Cerebellar nuclear complex (tissue), 1 donor: ENCODE measurements around the gene FBXO41.

Experiments
- DNase-seq, 2 experiments: peaks; one replicate each; lab custom pipeline; 2025; lab: John Stamatoyannopoulos, UW

Gene FBXO41, protein sequence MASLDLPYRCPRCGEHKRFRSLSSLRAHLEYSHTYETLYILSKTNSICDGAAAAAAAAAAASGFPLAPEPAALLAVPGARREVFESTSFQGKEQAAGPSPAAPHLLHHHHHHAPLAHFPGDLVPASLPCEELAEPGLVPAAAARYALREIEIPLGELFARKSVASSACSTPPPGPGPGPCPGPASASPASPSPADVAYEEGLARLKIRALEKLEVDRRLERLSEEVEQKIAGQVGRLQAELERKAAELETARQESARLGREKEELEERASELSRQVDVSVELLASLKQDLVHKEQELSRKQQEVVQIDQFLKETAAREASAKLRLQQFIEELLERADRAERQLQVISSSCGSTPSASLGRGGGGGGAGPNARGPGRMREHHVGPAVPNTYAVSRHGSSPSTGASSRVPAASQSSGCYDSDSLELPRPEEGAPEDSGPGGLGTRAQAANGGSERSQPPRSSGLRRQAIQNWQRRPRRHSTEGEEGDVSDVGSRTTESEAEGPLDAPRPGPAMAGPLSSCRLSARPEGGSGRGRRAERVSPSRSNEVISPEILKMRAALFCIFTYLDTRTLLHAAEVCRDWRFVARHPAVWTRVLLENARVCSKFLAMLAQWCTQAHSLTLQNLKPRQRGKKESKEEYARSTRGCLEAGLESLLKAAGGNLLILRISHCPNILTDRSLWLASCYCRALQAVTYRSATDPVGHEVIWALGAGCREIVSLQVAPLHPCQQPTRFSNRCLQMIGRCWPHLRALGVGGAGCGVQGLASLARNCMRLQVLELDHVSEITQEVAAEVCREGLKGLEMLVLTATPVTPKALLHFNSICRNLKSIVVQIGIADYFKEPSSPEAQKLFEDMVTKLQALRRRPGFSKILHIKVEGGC

DNA sequence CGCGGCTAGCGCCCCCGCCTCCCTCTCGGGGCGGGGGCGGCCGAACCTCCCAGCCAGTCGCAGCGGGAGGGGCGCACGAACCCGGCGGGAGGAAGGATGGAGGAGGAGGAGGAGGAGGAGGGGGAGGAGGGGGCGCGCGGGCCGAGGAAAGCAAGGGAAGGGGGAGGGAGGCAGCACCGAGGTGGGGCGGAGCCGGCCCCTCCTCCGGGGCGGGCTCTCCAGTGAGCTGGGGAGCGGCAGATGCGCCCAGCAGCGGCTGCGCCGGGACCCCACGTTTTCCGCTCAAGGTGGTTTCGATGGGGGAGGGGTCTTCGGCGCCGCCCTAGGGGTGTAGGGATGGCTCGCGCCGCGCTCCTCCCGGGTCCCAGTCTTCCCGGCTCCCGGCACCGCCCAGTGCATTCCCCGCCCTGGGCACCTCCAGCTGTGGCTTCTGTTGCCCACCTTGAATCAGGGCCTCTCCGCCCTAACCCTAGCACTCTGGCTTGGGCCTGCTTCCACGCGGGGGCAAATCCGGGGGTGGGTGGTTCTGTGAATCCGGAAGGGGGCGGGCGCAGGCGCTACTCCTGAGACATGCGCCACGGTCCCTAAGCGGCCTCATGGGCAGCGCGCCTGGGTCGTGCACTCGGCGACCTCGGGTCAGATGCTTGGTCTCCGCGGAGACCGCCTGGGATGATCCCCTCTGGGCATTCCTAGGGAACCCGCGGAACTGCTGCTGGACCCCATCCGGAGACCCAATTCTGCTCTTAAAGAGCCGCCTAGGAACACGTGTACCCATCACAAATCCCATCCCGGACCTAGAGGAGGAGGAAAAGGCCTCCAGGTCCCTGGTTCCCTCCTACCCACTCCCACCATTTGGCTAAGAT, at the start of gene FBXO41:
Gene FBXO41, minus strand, starts transcription at position 183 of the 863 bp plus-strand sequence. CDS start 14,848 bp downstream, outside the sequence.
- DNase-seq, result no peak

DNA sequence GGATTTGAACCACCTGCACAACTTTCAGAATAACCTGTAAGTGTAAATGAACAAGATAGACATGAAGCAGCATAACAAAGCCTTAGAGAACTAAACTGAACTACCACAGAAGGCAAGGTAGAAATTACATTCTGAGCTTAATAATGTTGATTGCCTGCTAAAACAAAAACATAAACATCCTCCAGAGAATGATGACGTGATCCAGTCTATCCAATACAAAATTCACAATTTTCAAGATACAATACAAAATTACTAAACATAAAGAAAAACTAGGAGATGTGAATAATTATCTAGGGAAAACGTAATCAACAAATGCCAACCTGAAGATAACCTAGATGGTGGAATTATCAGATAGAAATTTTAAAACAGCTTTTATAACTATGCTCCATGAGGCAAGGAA, 49.8 kb upstream of the FBXO41 start:
- no peak for DNase-seq

DNA sequence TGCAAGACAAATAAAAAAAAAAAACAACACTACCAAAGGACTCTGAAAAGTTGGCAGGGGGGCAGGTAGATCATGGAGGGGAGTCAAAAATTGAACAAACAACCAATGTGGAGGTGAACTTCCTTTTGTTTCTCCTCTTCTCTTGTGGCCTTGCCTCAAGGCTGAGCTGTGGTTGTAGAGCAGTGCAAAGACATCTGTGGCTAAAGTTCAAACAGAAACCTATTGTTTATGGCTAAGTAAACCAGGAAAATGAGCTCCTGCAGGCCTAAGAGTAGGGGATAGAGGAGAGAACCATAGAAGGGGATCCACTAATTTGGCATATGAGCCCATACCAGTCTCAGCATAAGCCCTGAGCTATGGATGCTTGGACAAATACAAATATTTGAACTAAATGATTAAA, 49.3 kb upstream of the FBXO41 start:
- DNase-seq, result no peak

DNA sequence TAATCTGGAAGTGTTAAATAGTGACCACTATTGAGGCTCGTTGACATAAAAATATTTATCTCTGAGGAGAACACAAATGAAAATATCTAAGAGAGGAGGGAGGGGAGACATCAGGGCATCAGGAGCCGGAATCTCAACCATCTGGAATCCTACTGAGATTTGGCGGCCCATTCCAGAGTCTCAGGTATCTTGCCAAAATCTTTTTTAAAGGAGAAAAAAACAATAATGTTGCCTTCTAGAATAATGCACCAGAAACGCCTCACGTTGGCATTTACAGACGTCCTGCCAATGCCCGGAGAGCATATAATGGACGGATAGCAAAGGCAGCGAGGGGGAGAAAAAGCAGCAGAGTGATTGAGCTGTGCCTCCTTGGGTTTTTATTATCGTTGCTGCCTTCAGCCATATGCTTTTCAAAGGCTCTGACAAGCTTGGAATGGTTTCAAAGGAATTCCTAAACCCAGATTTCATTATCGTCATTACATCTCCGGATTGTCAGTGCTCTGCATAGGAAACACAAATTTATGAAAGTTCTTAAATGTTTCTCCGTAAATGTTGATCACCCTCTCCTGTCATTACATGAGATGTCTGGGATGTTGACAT, 39.9 kb upstream of the FBXO41 start:
- DNase-seq, result peak; percentile 21 to 79

DNA sequence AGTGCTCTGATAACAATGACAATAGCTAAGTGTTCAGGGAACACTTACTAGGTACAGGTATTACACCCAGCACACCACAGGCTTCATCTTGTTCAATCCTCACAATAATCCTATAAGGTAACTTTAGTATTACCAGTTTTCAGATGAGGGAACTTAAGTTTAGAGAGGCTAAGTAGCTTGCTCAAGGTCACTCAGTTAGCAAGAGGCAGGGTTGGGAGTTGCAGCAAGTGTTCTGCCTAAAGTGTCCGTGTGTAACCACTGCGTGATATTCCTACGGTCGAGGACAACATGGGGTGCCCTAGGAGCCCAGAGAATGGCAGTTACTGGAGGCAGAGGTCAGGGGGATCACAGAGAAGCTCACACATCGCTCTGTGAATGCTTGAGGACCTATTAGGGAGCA, 39.3 kb upstream of the FBXO41 start:
- no peak for DNase-seq

DNA sequence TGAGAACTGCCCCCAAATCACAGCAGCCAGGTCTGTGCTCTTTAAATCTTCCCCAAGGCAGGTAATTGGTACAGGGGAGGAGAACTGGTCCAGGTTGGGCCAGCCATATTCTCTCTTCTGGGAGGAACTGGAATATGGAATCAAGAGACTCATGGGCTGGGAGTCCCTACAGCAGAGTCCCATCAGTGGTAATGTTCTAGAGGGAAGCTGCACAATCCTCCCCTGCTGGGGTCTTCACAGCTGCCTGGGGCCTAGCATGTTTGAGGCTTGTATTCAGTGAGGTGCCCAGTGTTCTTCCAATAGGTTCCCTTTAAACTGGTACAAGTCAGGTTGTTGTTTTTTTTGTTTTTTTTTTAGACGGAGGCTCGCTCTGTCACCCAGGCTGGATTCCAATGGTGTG, 30.2 kb upstream of the FBXO41 start:
- DNase-seq, result no peak

DNA sequence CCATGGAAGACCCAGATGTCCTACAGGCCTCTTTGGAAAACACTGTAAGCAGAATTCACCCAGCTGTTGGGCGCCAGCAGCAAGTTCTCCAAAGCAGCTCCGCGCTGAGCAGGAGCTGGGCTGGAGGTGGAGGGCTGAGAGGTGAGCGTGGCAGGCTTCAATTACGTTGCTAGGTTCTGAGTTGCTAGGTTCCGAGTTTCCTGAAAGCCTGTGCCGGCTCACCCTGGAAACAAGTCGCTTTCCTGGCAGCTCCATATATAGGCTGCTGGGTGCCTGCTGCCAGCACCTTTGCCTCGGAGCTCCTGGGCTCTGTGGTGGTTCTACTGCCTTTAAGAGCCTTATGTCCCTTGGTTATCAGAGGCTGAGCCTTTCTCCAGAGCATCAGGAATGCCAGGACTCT, 23.4 kb upstream of the FBXO41 start:
- DNase-seq, result no peak

DNA sequence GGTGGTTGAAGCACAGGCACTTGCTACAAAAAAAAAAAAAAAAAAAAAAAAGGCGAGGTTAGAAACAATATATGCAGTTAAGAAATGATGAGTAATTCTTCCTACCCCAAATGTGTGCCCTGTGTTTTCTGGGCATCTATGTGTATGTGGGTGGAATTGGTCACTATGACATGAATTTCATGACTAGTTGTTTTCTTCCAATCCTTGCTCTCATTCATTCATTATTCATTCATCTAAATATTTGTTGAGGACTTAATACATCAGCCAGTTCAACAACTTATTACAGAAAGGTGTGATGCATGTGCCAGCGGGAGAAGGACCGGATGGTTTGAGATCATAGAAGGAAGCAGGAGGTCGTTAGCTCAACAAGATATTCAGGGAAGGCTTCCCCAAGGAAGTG, 17.4 kb upstream of the FBXO41 start:
- no peak for DNase-seq

DNA sequence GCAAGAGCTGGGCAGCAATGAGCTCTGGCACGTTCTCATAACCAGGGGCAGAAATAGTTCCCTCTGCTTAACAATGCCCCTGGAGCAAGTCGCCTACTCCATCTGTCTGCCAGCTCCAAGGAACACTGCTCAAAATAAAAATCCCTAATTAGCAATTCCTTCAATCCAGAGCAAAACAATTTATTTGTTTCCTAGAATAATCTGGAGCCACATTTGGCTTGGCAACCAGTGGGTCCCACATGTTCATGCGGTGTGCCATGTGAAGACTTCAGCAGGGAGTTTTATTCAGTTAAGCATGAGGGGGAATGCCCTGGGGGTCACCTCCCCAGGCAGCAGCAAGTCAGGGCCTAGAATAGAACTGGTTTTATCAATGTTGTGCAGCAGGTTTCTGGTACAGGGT, 16.6 kb upstream of the FBXO41 start:
- no peak for DNase-seq

DNA sequence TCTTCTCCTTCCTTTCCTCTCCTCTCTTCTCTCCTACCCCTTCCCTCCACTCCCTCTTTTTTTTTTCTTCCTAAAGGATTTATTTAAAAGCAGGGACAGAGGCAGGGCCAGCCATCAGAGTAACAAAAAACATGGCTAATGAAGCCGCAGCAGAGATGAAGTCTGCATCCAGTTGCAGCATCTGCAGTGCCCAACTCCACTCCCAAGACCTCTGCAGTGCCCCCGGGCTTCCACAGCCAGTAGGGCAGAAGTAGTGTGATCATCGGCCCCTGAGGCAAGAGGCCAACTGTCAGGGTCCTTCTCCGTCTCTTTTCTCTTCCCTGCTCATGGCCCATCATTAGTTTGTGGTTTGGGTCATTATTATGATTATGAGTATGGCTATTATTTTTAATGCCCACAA, 13.3 kb upstream of the FBXO41 start:
- no peak for DNase-seq

DNA sequence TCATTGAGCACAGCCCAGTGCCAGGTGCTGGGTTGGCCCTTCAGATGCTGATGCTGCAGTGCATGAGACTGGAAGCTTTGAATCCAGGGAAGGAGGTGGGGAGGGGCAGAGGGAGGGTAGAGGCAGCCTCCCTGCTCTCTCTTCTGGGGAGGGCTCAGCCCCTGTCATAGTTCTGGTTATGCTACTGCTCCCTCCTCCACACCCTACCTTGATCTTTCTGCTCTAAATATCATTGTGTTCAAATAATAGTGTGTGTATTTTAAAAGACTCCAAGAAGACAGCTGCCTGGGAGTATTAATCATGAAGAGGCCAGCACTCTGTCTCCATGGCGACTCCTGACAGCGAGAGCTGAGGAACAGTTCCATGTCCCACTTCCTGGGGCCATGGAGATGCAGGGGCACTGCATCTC, 12.9 kb upstream of the FBXO41 start:
- peak in 1 of 2 experiments; percentile 17 for DNase-seq

DNA sequence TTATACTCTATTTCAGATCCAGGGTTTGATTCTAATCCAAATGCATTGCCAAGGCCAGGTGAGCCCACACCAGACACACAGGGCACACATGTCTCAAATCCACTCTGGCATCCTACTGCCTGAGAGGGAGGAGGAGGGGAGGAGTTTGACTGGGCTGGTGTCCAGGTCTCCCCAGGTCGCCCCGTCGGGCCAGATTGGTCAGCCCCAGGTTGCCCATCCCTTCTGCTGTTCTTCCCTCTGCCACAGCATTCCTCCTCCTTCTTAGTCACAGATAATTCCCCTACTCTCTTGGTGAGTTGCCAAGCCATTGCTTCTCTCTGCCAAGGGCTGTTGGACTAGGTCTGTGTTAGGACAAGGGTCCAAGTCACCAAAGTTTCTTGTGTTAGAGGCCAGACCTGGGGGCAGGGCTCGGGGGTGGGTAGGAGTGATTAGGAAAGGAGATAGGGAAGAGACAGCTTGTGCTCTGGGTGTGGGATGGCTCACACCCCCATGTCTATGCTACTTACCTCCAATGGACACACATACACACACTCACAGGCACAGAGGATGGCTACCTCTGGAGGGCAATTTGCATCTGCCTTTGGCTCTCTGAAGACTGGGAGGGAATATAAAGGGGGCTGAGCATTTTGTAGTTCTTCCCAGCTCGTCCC, 11.6 kb upstream of the FBXO41 start:
- peak; percentile 93 to 97 for DNase-seq

DNA sequence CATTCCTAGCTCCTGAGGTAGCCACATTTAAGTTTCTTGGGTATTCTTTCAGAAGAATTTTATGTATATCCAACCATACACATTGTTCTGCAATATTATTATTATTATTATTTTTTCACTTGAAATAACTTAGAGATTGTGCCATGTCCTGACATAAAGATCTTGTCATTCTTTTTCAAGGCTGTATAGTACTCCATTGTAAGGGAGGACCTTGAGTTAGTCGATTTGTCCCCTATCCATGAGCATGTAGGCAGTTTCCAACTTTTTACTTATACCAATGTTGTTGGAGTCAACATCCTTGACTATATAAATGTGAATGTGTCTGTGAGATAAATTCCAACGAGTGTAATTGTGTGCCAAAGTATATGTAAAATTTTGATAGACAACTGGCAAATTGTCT, 10.0 kb upstream of the FBXO41 start:
- no peak for DNase-seq

DNA sequence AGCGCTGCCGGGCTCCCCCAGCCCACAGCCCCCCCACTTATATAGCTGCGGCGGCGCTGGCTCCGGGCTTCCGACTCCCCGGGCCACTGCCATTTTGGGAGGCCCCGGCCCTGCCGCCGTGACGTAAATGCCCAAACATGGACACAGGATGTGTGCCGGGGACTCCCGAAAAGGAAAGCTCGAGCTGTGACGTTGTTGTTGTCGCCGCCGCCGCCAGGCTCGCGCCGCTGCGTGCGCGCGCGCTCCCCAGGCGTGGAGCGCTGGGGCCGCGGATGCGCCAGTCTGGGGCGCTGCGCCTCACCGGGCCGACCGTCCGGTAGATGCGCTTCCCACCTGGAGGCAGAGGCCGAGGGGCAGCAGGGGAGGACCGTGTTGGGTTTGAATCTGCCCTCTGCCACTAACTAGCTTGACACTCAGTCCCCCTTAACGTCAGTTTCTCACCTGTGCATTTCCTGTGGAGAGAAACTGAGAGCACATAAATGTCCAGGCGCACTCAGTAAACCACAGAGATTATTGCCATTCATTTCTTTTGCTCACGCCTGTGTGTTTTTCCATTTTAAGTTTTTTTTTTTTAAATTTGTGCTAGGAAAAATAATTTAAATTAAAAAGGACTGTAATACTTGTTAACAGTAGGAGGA, 9.4 kb upstream of the FBXO41 start, which contains the start of gene EGR4:
Gene EGR4, minus strand, starts transcription at position 15 of the 638 bp plus-strand sequence. CDS start 231 bp downstream, outside the sequence.
- peak; percentile 79 to 80 for DNase-seq

DNA sequence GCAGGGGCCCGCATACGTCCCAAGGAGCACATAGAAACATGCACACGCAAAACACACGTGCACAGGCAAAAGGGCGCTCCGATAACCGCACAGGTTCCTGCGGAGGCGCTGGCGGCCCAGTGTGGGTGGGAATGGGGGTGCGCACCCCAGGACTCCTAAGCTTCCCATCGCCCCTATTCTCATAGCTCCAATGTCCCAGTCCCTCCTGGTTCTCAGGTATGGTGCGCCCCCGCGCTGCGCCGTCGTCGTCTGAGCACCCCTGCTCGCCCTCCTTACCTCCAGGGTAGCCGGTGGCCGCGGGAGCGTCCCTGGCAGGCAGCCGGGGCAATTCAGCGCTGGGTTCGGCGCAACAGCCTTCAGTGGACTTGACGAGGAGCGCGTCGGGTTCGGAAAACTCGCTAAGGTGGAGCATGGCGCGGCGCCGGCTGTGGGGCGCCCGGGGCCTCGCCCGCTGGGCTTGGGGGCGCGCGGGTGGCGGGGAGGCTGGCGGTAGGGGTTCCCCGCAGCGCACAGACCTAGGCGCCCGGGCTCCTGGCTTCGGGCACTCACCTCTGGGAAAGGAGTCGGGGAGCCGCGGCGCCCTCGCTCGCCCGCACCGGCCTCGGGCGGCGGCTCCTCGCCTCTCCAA, 8.7 kb upstream of the FBXO41 start:
- DNase-seq, result no peak

DNA sequence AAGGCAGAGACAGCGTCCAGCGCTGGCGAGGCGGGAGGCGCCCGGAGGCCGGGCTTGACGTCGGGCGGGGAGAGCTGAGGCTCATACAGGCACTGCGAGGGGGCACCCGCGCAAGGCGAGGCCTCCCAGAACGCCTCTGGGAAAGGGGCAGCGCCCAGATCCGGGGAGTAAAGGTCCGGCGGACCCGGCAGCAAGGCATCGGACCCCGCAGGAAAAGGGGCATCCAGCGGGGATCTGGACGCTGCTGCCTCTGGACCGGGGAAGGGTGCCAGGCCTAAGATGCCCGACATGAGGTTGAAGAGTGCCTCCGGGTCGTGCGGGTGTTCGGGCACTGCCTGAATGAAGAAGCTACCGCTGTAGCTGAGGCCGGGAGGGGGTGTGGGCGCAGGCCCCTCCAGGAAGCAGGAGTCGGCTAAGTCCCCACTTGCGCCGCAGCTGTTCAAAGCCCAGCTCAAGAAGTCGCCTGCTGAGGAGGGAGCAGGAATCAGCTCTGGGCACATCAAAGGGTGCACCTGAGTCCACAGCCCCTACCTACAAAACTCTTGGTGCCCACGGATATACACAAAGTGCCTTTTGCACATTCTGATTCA, 8.1 kb upstream of the FBXO41 start:
- no peak for DNase-seq

DNA sequence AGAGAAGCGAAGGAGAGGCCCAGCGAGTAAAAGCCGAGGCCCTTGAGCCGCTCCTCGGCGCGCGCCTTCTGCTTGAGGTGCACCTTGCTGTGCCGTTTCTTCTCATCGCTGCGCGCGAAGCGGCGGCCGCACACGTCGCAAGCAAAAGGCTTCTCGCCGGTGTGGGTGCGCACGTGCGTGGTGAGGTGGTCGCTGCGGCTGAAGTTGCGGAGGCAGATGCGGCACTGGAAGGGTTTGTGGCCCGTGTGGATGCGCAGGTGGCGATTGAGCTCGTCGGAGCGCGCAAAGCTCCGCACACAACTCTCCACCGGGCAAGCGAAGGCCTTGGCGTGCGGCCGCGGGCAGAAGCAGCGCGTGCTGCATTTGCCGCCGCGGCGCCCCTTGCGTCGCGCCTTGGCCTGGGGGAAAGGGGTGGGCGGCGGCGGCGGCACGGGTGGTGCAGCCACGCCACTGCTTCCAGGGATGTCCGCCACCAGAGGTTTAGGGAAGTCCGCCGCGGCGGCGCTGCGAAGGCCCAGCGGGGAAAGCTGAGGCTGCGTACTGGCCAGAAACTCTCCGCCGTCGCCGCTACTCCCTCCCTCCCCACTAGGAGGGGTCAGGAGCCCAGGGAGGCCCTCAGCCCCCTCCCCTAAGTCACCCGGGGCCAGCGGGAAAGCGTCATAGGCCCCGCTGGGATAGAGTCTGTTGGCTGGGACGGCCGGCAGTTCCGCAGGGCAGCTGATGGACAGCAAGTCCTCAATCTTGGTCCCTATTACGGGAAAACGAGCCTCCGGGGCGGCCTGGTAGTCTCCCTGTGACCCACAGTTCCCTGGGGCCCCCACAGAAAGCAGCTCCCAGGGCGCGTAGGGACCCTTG, 7.4 kb upstream of the FBXO41 start:
- no peak for DNase-seq

DNA sequence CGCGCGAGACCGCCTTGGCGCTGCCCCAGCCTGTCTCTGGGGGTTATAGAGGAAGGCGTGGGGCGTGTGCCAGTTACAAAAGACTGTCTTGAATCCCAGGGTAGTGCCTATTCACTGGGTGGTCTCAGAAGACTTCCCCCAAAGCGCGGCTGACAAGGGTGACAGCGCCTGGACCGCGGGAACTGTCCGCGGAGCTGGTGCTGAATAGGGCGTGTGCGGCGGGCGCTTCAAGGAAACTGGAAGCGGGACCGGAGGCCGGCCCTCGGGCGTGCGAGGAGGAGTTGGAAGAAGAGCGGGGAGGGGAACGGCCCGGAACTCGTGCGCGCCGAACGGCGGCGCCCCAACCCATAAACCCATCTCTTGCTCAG, 6.8 kb upstream of the FBXO41 start:
- no peak for DNase-seq
